HL-60 (cell line): Measurements from ENCODE around the gene ITPK1.

Experiments
- CTCF ChIP-seq: IDR thresholded peaks from one replicate; pipeline ENCODE4 v1.5.1; 2011; ENCODE audit warnings: low read length, control low read depth, inconsistent platforms; ENCODE audit not compliant: insufficient read depth
- GABPA ChIP-seq: IDR thresholded peaks from 2 replicates; pipeline ENCODE4 v1.6.1; 2012; ENCODE audit warnings: low read depth
- POLR2AphosphoS5 ChIP-seq: IDR thresholded peaks from 2 replicates; pipeline ENCODE4 v1.6.1; 2012; ENCODE audit warnings: low read depth
- REST ChIP-seq: IDR thresholded peaks from 2 replicates; pipeline ENCODE4 v1.6.1; 2012; ENCODE audit warnings: low read depth; ENCODE audit not compliant: insufficient replicate concordance
- SPI1 ChIP-seq: IDR thresholded peaks from 2 replicates; pipeline ENCODE4 v1.6.1; 2012; ENCODE audit warnings: low read depth, mild to moderate bottlenecking, borderline replicate concordance

- TF ChIP-seq REST (no peak), CTCF (no peak), POLR2AphosphoS5 (no peak), GABPA (no peak), SPI1 (no peak)
These were observed 51.1 kb downstream of the ITPK1 start for GRCh38 chr14:93064411-93065271.
